HepG2 (cell line): ENCODE data around the gene HECTD4. TPM values are rescaled to one million over a fixed set of nuclear protein-coding genes. Genes with fewer than 3 reads are reported as not detected.

ENCODE experiments used
- AHR ChIP-seq: IDR thresholded peaks from 2 replicates; pipeline ENCODE4 v1.6.1; 2018; ENCODE audit warnings: missing genetic modification reagents, missing compliant biosample characterization
- NCOA1 ChIP-seq: sonication (generic); formaldehyde crosslinking; IDR thresholded peaks from 2 replicates; pipeline ENCODE4 v1.9.0; 2021; ENCODE audit warnings: missing genetic modification reagents
- RAD51 ChIP-seq: fragments of 450-650 bp; IDR thresholded peaks from 2 replicates; pipeline ENCODE4 v1.6.1; 2016; ENCODE audit warnings: borderline replicate concordance
- RELA ChIP-seq: sonication (generic); formaldehyde crosslinking; IDR thresholded peaks from 2 replicates; pipeline ENCODE4 v1.4.0; 2020; ENCODE audit warnings: missing genetic modification reagents
- SMAD1 ChIP-seq: sonication (generic); formaldehyde crosslinking; IDR thresholded peaks from 2 replicates; pipeline ENCODE4 v1.4.0; 2020; ENCODE audit warnings: missing genetic modification reagents, low read depth, mild to moderate bottlenecking, borderline replicate concordance
- TP53 ChIP-seq: sonication (generic); formaldehyde crosslinking; conservative IDR thresholded peaks from 2 replicates; pipeline ENCODE4 v1.4.0; 2020; ENCODE audit warnings: missing genetic modification reagents
- polyA plus RNA-seq, 8 experiments: library from polyadenylated mRNA; depleted of rRNA in 3 of 8; stranded (reverse) in 7 of 8; unstranded in 1 of 8; fragments of >200 nt; fragmentation: Illumina TruSeq in 4 of 8; extraction: Trizol in 4 of 8; gene quantifications; 2 replicates each; pipeline versions ENCODE4 v1.2.1 to v1.2.3, GENCODE V29; 2011 to 2016; ENCODE audit warnings: low read depth in 4 of 8, missing spikeins in 1 of 8, mixed read lengths in 1 of 8; ENCODE audit not compliant: insufficient read depth in 1 of 8
- total RNA-seq, 5 experiments: library from RNA; depleted of rRNA; stranded (reverse); fragments of >200 nt; fragmentation: Illumina TruSeq; extraction: Trizol; gene quantifications; 2 replicates each; pipeline ENCODE4 v1.2.3, GENCODE V29; 2016; ENCODE audit warnings: low read depth in 1 of 5
- TF ChIP-seq, protein P1 (sequence below): sonication (generic); formaldehyde crosslinking; IDR thresholded peaks from 2 replicates; pipeline ENCODE4 v1.5.0; 2020; ENCODE audit warnings: missing genetic modification reagents
- TF ChIP-seq, protein P2 (sequence below): sonication (generic); formaldehyde crosslinking; IDR thresholded peaks from 2 replicates; pipeline ENCODE4 v1.8.0; 2022; ENCODE audit warnings: mild to moderate bottlenecking, missing genetic modification reagents; ENCODE audit not compliant: insufficient replicate concordance
- TF ChIP-seq, protein P3 (sequence below): sonication (generic); formaldehyde crosslinking; IDR thresholded peaks from 2 replicates; pipeline ENCODE4 v1.9.0; 2021; ENCODE audit warnings: missing genetic modification reagents, borderline replicate concordance
- TF ChIP-seq, protein P4 (sequence below): sonication (generic); formaldehyde crosslinking; IDR thresholded peaks from 2 replicates; pipeline ENCODE4 v1.4.0; 2020; ENCODE audit warnings: mild to moderate bottlenecking, missing genetic modification reagents, borderline replicate concordance
- TF ChIP-seq, protein P5 (sequence below): sonication (generic); formaldehyde crosslinking; IDR thresholded peaks from 2 replicates; pipeline ENCODE4 v1.5.0; 2020; ENCODE audit warnings: mild to moderate bottlenecking, missing genetic modification reagents, borderline replicate concordance

HECTD4 gene
- total and polyA plus RNA-seq, 2 of the 13 experiments (the other 11 are each of a cell fraction or from before 2014, with no cell fraction given): 9.0 to 11.4 TPM

DNA sequence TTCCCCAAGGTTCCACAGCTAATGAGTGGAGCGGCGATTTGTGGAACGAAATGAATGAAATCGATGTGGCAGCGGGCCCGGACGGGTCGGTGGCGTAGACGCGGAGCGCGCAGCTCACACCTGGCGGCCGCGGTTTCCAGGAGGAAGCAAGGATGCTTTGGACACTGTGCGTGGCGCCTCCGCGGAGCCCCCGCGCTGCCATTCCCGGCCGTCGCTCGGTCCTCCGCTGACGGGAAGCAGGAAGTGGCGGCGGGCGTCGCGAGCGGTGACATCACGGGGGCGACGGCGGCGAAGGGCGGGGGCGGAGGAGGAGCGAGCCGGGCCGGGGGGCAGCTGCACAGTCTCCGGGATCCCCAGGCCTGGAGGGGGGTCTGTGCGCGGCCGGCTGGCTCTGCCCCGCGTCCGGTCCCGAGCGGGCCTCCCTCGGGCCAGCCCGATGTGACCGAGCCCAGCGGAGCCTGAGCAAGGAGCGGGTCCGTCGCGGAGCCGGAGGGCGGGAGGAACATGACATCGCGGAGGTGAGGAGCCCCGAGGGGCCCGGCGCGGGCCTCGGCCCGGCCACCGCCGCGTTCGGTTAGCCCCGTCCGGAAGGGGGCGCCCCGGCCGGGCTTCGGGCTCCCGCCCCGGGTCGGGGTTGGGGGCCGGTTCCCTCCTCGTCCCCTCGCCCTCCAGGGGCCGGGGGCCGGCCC is 36.5 kb upstream of the HECTD4 start, which contains the start of gene PTPN11 (continued):
- TF ChIP-seq, protein P1, sequence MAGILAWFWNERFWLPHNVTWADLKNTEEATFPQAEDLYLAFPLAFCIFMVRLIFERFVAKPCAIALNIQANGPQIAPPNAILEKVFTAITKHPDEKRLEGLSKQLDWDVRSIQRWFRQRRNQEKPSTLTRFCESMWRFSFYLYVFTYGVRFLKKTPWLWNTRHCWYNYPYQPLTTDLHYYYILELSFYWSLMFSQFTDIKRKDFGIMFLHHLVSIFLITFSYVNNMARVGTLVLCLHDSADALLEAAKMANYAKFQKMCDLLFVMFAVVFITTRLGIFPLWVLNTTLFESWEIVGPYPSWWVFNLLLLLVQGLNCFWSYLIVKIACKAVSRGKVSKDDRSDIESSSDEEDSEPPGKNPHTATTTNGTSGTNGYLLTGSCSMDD (CRISPR knock-in tag): no peak
- TF ChIP-seq, protein P2, sequence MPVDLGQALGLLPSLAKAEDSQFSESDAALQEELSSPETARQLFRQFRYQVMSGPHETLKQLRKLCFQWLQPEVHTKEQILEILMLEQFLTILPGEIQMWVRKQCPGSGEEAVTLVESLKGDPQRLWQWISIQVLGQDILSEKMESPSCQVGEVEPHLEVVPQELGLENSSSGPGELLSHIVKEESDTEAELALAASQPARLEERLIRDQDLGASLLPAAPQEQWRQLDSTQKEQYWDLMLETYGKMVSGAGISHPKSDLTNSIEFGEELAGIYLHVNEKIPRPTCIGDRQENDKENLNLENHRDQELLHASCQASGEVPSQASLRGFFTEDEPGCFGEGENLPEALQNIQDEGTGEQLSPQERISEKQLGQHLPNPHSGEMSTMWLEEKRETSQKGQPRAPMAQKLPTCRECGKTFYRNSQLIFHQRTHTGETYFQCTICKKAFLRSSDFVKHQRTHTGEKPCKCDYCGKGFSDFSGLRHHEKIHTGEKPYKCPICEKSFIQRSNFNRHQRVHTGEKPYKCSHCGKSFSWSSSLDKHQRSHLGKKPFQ (CRISPR knock-in tag): peak; percentile 54
- TF ChIP-seq RELA (CRISPR knock-in tag) (peak; percentile 64; the same call in 1 of the 2 replicates), TP53 (CRISPR knock-in tag) (no peak), AHR (CRISPR knock-in tag) (peak; percentile 76; the same call in 1 of the 2 replicates), SMAD1 (CRISPR knock-in tag) (no peak), RAD51 (no peak), NCOA1 (CRISPR knock-in tag) (peak; percentile 80; the same call in 1 of the 2 replicates)
- TF ChIP-seq, protein P3, sequence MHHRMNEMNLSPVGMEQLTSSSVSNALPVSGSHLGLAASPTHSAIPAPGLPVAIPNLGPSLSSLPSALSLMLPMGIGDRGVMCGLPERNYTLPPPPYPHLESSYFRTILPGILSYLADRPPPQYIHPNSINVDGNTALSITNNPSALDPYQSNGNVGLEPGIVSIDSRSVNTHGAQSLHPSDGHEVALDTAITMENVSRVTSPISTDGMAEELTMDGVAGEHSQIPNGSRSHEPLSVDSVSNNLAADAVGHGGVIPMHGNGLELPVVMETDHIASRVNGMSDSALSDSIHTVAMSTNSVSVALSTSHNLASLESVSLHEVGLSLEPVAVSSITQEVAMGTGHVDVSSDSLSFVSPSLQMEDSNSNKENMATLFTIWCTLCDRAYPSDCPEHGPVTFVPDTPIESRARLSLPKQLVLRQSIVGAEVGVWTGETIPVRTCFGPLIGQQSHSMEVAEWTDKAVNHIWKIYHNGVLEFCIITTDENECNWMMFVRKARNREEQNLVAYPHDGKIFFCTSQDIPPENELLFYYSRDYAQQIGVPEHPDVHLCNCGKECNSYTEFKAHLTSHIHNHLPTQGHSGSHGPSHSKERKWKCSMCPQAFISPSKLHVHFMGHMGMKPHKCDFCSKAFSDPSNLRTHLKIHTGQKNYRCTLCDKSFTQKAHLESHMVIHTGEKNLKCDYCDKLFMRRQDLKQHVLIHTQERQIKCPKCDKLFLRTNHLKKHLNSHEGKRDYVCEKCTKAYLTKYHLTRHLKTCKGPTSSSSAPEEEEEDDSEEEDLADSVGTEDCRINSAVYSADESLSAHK (CRISPR knock-in tag): no peak
- TF ChIP-seq, protein P4, sequence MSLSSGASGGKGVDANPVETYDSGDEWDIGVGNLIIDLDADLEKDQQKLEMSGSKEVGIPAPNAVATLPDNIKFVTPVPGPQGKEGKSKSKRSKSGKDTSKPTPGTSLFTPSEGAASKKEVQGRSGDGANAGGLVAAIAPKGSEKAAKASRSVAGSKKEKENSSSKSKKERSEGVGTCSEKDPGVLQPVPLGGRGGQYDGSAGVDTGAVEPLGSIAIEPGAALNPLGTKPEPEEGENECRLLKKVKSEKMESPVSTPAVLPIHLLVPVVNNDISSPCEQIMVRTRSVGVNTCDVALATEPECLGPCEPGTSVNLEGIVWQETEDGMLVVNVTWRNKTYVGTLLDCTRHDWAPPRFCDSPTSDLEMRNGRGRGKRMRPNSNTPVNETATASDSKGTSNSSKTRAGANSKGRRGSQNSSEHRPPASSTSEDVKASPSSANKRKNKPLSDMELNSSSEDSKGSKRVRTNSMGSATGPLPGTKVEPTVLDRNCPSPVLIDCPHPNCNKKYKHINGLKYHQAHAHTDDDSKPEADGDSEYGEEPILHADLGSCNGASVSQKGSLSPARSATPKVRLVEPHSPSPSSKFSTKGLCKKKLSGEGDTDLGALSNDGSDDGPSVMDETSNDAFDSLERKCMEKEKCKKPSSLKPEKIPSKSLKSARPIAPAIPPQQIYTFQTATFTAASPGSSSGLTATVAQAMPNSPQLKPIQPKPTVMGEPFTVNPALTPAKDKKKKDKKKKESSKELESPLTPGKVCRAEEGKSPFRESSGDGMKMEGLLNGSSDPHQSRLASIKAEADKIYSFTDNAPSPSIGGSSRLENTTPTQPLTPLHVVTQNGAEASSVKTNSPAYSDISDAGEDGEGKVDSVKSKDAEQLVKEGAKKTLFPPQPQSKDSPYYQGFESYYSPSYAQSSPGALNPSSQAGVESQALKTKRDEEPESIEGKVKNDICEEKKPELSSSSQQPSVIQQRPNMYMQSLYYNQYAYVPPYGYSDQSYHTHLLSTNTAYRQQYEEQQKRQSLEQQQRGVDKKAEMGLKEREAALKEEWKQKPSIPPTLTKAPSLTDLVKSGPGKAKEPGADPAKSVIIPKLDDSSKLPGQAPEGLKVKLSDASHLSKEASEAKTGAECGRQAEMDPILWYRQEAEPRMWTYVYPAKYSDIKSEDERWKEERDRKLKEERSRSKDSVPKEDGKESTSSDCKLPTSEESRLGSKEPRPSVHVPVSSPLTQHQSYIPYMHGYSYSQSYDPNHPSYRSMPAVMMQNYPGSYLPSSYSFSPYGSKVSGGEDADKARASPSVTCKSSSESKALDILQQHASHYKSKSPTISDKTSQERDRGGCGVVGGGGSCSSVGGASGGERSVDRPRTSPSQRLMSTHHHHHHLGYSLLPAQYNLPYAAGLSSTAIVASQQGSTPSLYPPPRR: peak; percentile 70
- TF ChIP-seq, protein P5, sequence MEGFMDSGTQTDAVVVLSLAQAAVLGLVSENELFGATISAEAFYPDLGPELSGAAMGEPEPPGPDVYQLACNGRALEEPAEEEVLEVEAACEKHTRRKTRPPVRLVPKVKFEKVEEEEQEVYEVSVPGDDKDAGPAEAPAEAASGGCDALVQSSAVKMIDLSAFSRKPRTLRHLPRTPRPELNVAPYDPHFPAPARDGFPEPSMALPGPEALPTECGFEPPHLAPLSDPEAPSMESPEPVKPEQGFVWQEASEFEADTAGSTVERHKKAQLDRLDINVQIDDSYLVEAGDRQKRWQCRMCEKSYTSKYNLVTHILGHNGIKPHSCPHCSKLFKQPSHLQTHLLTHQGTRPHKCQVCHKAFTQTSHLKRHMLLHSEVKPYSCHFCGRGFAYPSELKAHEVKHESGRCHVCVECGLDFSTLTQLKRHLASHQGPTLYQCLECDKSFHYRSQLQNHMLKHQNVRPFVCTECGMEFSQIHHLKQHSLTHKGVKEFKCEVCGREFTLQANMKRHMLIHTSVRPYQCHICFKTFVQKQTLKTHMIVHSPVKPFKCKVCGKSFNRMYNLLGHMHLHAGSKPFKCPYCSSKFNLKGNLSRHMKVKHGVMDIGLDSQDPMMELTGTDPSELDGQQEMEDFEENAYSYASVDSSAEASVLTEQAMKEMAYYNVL (CRISPR knock-in tag): peak; percentile 58; the same call in 1 of the 2 replicates
